ENCODE measurements around the gene ZBTB20.

DNA sequence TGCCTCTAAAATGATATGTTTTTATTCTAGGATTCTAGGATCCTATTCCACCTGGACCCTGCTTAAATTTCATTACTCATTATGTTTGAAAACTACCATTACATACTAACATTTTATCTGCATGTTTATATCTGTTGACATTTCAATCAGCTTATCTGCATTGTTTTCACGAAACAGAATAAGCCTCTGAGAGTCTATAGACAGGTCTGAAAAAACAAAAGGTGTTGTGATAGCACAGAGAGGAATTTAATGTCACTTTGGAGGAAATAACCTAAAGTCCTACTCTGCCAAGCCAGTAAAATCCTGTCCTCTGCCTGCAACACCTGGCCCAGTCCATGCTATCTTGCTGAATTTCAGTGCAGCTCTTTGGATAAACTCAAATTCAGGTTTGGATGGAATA lies 315.2 kb downstream of the ZBTB20 start:
- TF ChIP-seq, protein P1, sequence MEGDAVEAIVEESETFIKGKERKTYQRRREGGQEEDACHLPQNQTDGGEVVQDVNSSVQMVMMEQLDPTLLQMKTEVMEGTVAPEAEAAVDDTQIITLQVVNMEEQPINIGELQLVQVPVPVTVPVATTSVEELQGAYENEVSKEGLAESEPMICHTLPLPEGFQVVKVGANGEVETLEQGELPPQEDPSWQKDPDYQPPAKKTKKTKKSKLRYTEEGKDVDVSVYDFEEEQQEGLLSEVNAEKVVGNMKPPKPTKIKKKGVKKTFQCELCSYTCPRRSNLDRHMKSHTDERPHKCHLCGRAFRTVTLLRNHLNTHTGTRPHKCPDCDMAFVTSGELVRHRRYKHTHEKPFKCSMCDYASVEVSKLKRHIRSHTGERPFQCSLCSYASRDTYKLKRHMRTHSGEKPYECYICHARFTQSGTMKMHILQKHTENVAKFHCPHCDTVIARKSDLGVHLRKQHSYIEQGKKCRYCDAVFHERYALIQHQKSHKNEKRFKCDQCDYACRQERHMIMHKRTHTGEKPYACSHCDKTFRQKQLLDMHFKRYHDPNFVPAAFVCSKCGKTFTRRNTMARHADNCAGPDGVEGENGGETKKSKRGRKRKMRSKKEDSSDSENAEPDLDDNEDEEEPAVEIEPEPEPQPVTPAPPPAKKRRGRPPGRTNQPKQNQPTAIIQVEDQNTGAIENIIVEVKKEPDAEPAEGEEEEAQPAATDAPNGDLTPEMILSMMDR (IDR thresholded peaks at IDR 0.05), result no peak
- no peak for TF ChIP-seq POLR2A (IDR thresholded peaks at IDR 0.05)
